GM12878 (cell line): ENCODE data around the gene ENPP6. TPM values are rescaled to one million over a fixed set of nuclear protein-coding genes. Genes with fewer than 3 reads are reported as not detected.

Source experiments
- ATAC-seq: fragments of 200-7000 bp; cut with Tn5 transposase; 3 replicates; pipeline ENCODE4 v1.9.1; 2020; ENCODE audit warnings: mild to moderate bottlenecking, moderate library complexity
- BruUV-seq: library from RNA; stranded (reverse); fragments of 400-500 nt; replicated peaks from 2 replicates; lab custom pipeline; 2021; lab: Mats Ljungman, UMichigan
- CTCF ChIA-PET: fragments of 300-600 bp; sonication (Branson Sonifier 250); formaldehyde crosslinking; extraction: SDS; loops from one replicate; lab custom pipeline; 2021; ENCODE audit warnings: inconsistent platforms; lab: Yijun Ruan, JAX
- POLR2A ChIA-PET: fragments of 350-600 bp; formaldehyde crosslinking; extraction: SDS; loops from one replicate; lab custom pipeline; 2021; ENCODE audit warnings: inconsistent platforms; lab: Charles Lee
- RAD21 ChIA-PET: fragments of 300-600 bp; sonication (Branson Sonifier 250); formaldehyde crosslinking; loops from one replicate; lab custom pipeline; 2023; ENCODE audit warnings: antibody characterized with exemption; ENCODE audit not compliant: unreplicated experiment; lab: Charles Lee
- SMC1A ChIA-PET: fragments of 300-600 bp; sonication (Branson Sonifier 250); formaldehyde crosslinking; loops from one replicate; lab custom pipeline; 2023; ENCODE audit not compliant: unreplicated experiment, uncharacterized antibody; lab: Charles Lee
- DNase-seq: peaks from one replicate; pipeline ENCODE4 v3.0.0-alpha.2; 2011; ENCODE audit warnings: low read depth, low spot score
- FAIRE-seq: peaks from 3 replicates; lab custom pipeline; 2011; peaks lifted over from hg19 to GRCh38; lab: Jason Lieb, UNC
- H2AFZ ChIP-seq: 2 replicates; pipeline ENCODE4 v1.6.0; 2011; ENCODE audit warnings: low read depth, low read length, control low read depth; ENCODE audit not compliant: control insufficient read depth
- H3K27ac ChIP-seq: 2 replicates; pipeline ENCODE4 v1.5.1; 2011; ENCODE audit warnings: control low read depth; ENCODE audit not compliant: control insufficient read depth, insufficient read depth
- H3K27me3 ChIP-seq, 2 experiments: replicated peaks in 1 of 2; 2 replicates each; pipeline versions ENCODE4 v1.6.0 to v1.6.1; 2011; ENCODE audit warnings: low read length in 1 of 2; ENCODE audit not compliant: control insufficient read depth in 2 of 2, insufficient read depth in 2 of 2
- H3K36me3 ChIP-seq, 2 experiments: 2 replicates each; pipeline ENCODE4 v1.5.1; 2011; ENCODE audit warnings: low read length in 1 of 2; ENCODE audit not compliant: control insufficient read depth in 2 of 2, insufficient read depth in 2 of 2
- H3K4me1 ChIP-seq: 2 replicates; pipeline ENCODE4 v1.6.1; 2011; ENCODE audit warnings: mild to moderate bottlenecking, low read length, moderate library complexity, mixed read lengths; ENCODE audit not compliant: control insufficient read depth, insufficient read depth
- H3K4me2 ChIP-seq: 2 replicates; pipeline ENCODE4 v1.6.0; 2011; ENCODE audit warnings: control low read depth; ENCODE audit not compliant: control insufficient read depth, insufficient read depth
- H3K4me3 ChIP-seq: fragments of 200-600 bp; sonication (generic); 2 replicates; pipeline ENCODE4 v1.5.1; 2016
- H3K79me2 ChIP-seq: 2 replicates; pipeline ENCODE4 v1.6.0; 2011; ENCODE audit warnings: low read length; ENCODE audit not compliant: control insufficient read depth, insufficient read depth
- H3K9ac ChIP-seq: 2 replicates; pipeline ENCODE4 v1.8.0; 2011; ENCODE audit warnings: low read length, control low read depth, mixed read lengths; ENCODE audit not compliant: control insufficient read depth, insufficient read depth
- H3K9me3 ChIP-seq: replicated peaks from 3 replicates; pipeline ENCODE4 v1.5.1; 2011; ENCODE audit warnings: mild to moderate bottlenecking, low read length; ENCODE audit not compliant: control insufficient read depth, insufficient read depth
- H4K20me1 ChIP-seq: 2 replicates; pipeline ENCODE4 v1.6.0; 2011; ENCODE audit not compliant: control insufficient read depth, insufficient read depth
- MXI1 ChIP-seq: fragments of 150-350 bp; IDR thresholded peaks from 2 replicates; pipeline ENCODE4 v1.6.1; 2011; ENCODE audit warnings: low read depth, mild to moderate bottlenecking, inconsistent platforms, low read length, improper control_type of control experiment
- TCF3 ChIP-seq: IDR thresholded peaks from 2 replicates; pipeline ENCODE4 v1.6.1; 2012; ENCODE audit warnings: low read depth, mild to moderate bottlenecking, low read length, borderline replicate concordance; ENCODE audit not compliant: insufficient read depth
- WGBS: methylation state at CpG from one replicate; pipeline ENCODE4 v1.1.6; 2016; ENCODE audit warnings: low lambda C conversion rate; ENCODE audit not compliant: insufficient replicate concordance, insufficient coverage; ENCODE audit errors: missing lambda C conversion rate; 5-methylcytosine and 5-hydroxymethylcytosine counted together
- in situ Hi-C: fragments of 300-500 bp; cut with MboI; formaldehyde crosslinking; loops from 9 replicates; pipeline ENCODE4 v1.14.3; 2018; ENCODE audit warnings: mixed read lengths
- intact Hi-C: fragments of 100-400 bp; cut with micrococcal nuclease; formaldehyde crosslinking; loops from one replicate; pipeline ENCODE4 v1.14.2; 2022; ENCODE audit not compliant: unreplicated experiment
- polyA plus RNA-seq, 11 experiments: library from polyadenylated mRNA; depleted of rRNA in 4 of 11; unstranded in 6 of 11; stranded (reverse) in 5 of 11; fragments of >200 nt; fragmentation: Nextera tagmentation in 4 of 11; fragmentation: Illumina TruSeq in 1 of 11; extraction: Ambion mirVana in 4 of 11; extraction: Trizol in 1 of 11; gene quantifications; 1 replicate in 1 of 11; 2 replicates in 10 of 11; pipeline versions ENCODE4 v1.2.1 to v1.2.3, GENCODE V29; 2011 to 2016; ENCODE audit warnings: inconsistent platforms in 2 of 11, missing spikeins in 2 of 11, low read depth in 1 of 11
- total RNA-seq, 4 experiments: library from RNA; depleted of rRNA in 3 of 4; stranded (reverse); fragments of >200 nt in 3 of 4; fragmentation: Illumina TruSeq in 1 of 4; extraction: Trizol in 1 of 4; gene quantifications; 2 replicates each; pipeline versions ENCODE4 v1.2.1 to v1.2.3, GENCODE V29; 2013 to 2021
- TF ChIP-seq, protein P1 (sequence below): IDR thresholded peaks from 2 replicates; pipeline ENCODE4 v1.6.1; 2012; ENCODE audit warnings: mild to moderate bottlenecking, low read depth, low read length
- TF ChIP-seq, protein P2 (sequence below): fragments of 450-650 bp; IDR thresholded peaks from 2 replicates; pipeline ENCODE4 v1.6.1; 2018; ENCODE audit warnings: mild to moderate bottlenecking, low read depth, moderate library complexity; ENCODE audit not compliant: partially characterized antibody
- TF ChIP-seq, protein P3 (sequence below): fragments of 150-350 bp; IDR thresholded peaks from 2 replicates; pipeline ENCODE4 v1.6.1; 2014; ENCODE audit warnings: mild to moderate bottlenecking, low read depth, low read length

ENPP6 gene
- total and polyA plus RNA-seq, 10 of the 15 experiments (the other 5 are each of a cell fraction or from before 2014, with no cell fraction given) = 0.04 to 1.0 (median 0.44) TPM; not detected in 1

DNA sequence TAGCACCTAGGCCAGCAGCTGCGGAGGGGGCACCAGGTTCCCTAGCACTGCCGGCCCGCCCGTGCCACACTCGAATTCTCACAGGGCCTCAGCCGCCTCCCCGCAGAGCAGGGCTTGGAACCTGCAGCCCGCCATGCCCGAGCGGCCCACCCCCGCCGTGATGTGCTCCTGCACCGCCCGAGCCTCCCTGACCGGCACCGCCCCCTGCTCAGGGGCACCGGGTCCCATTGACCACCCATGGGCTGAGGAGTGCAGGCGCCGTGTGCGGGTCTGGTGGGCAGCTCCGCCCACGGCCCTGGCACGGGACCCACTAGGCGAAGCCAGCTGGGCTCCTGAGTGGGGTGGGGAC lies 35.4 kb upstream of the ENPP6 start:
- Histone ChIP-seq H3K79me2 (no peaks in the 10 kb centered on the region), H4K20me1 (no peaks in the 10 kb centered on the region), H3K9ac (no peak overlapping the region), H2AFZ (no peak overlapping the region), H3K27me3 (no peaks in the 10 kb centered on the region), H3K4me3 (no peak overlapping the region), H3K4me1 (no peaks in the 10 kb centered on the region), H3K9me3 (no peaks in the 10 kb centered on the region; the same call in 2 of the 3 replicates), H3K36me3 (no peaks in the 10 kb centered on the region), H3K4me2 (no peak overlapping the region), H3K27ac (no peak overlapping the region)
- BruUV-seq = no TSS peak
- TF ChIP-seq, protein P1, sequence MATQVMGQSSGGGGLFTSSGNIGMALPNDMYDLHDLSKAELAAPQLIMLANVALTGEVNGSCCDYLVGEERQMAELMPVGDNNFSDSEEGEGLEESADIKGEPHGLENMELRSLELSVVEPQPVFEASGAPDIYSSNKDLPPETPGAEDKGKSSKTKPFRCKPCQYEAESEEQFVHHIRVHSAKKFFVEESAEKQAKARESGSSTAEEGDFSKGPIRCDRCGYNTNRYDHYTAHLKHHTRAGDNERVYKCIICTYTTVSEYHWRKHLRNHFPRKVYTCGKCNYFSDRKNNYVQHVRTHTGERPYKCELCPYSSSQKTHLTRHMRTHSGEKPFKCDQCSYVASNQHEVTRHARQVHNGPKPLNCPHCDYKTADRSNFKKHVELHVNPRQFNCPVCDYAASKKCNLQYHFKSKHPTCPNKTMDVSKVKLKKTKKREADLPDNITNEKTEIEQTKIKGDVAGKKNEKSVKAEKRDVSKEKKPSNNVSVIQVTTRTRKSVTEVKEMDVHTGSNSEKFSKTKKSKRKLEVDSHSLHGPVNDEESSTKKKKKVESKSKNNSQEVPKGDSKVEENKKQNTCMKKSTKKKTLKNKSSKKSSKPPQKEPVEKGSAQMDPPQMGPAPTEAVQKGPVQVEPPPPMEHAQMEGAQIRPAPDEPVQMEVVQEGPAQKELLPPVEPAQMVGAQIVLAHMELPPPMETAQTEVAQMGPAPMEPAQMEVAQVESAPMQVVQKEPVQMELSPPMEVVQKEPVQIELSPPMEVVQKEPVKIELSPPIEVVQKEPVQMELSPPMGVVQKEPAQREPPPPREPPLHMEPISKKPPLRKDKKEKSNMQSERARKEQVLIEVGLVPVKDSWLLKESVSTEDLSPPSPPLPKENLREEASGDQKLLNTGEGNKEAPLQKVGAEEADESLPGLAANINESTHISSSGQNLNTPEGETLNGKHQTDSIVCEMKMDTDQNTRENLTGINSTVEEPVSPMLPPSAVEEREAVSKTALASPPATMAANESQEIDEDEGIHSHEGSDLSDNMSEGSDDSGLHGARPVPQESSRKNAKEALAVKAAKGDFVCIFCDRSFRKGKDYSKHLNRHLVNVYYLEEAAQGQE = no peak
- TF ChIP-seq TCF3 (no peak), MXI1 (no peak)
- TF ChIP-seq, protein P2, sequence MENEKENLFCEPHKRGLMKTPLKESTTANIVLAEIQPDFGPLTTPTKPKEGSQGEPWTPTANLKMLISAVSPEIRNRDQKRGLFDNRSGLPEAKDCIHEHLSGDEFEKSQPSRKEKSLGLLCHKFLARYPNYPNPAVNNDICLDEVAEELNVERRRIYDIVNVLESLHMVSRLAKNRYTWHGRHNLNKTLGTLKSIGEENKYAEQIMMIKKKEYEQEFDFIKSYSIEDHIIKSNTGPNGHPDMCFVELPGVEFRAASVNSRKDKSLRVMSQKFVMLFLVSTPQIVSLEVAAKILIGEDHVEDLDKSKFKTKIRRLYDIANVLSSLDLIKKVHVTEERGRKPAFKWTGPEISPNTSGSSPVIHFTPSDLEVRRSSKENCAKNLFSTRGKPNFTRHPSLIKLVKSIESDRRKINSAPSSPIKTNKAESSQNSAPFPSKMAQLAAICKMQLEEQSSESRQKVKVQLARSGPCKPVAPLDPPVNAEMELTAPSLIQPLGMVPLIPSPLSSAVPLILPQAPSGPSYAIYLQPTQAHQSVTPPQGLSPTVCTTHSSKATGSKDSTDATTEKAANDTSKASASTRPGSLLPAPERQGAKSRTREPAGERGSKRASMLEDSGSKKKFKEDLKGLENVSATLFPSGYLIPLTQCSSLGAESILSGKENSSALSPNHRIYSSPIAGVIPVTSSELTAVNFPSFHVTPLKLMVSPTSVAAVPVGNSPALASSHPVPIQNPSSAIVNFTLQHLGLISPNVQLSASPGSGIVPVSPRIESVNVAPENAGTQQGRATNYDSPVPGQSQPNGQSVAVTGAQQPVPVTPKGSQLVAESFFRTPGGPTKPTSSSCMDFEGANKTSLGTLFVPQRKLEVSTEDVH = no peak
- TF ChIP-seq, protein P3, sequence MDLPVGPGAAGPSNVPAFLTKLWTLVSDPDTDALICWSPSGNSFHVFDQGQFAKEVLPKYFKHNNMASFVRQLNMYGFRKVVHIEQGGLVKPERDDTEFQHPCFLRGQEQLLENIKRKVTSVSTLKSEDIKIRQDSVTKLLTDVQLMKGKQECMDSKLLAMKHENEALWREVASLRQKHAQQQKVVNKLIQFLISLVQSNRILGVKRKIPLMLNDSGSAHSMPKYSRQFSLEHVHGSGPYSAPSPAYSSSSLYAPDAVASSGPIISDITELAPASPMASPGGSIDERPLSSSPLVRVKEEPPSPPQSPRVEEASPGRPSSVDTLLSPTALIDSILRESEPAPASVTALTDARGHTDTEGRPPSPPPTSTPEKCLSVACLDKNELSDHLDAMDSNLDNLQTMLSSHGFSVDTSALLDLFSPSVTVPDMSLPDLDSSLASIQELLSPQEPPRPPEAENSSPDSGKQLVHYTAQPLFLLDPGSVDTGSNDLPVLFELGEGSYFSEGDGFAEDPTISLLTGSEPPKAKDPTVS = no peak
- DNase-seq = no peak
- intact Hi-C loops = no loop called here
- ChIA-PET CTCF (interaction anchor here (1.1 to 5.4 kb wide), 2 partner anchors 11 to 24 kb away, joined by 4 to 40 read pairs; no protein-coding TSS in a partner anchor), POLR2A (no interaction called here), SMC1A (interaction anchor here (0.9 to 1.8 kb wide), 3 partner anchors 8 to 481 kb away, joined by 3 to 7 read pairs (median 3); partner anchors contain the start of gene CENPU), RAD21 (interaction anchor here (1.3 kb wide), 1 partner anchor 11 kb away, joined by 4 read pairs; no protein-coding TSS in a partner anchor)
- FAIRE-seq = no peak
- 95% methylated on average over 24 of the region's 24 CpGs for WGBS
- no peak for ATAC-seq
- in situ Hi-C loops = no loop called here
